Activated naive CD8-positive, alpha-beta T cell treated with anti-CD3 and anti-CD28 coated beads, Interleukin-2, amount 50 U/mL, for 24 hours (primary cell): Measurements from ENCODE around the gene AQR.
"Not testable (repeated sequence)": the region's sequence is repeated elsewhere in the genome, so short reads cannot be mapped to it uniquely, and the experiment has no call there.

Experiments
- ATAC-seq: fragments of 150-1000 bp; cut with Tn5 transposase; one replicate; pipeline ENCODE4 v1.10.0; 2021
- DNase-seq: peaks from one replicate; pipeline ENCODE4 v3.0.0; 2021
- H3K27ac Mint-ChIP-seq: one replicate; pipeline ENCODE4 v1.8.0; 2021; ENCODE audit warnings: mild to moderate bottlenecking, mixed read lengths
- H3K27me3 Mint-ChIP-seq: one replicate; pipeline ENCODE4 v1.8.0; 2021; ENCODE audit warnings: mixed read lengths
- H3K36me3 Mint-ChIP-seq: one replicate; pipeline ENCODE4 v1.8.0; 2021; ENCODE audit warnings: low read depth, mixed read lengths
- H3K4me1 Mint-ChIP-seq: one replicate; pipeline ENCODE4 v1.8.0; 2021; ENCODE audit warnings: mixed read lengths
- H3K4me3 Mint-ChIP-seq: one replicate; pipeline ENCODE4 v1.8.0; 2021; ENCODE audit warnings: mild to moderate bottlenecking, moderate library complexity, mixed read lengths
- H3K9me3 Mint-ChIP-seq: one replicate; pipeline ENCODE4 v1.8.0; 2021; ENCODE audit warnings: mixed read lengths

AQR gene

GRCh38 chr15:34841262-34841725, 128.2 kb downstream of the AQR start:
- H3K4me3 Mint-ChIP-seq, result no peak overlapping the region
- DNase-seq, result no peak
- H3K27me3 Mint-ChIP-seq, result no peaks in the 10 kb centered on the region
- ATAC-seq, result no peak
- no peaks in the 10 kb centered on the region for H3K4me1 Mint-ChIP-seq
- no peaks in the 10 kb centered on the region for H3K9me3 Mint-ChIP-seq
- H3K27ac Mint-ChIP-seq, result no peak overlapping the region
- H3K36me3 Mint-ChIP-seq, result no peaks in the 10 kb centered on the region

- no peak overlapping the region for H3K4me3 Mint-ChIP-seq
- peaks cover 10% of the 10 kb centered on the region for H3K9me3 Mint-ChIP-seq
- H3K27ac Mint-ChIP-seq, result no peak overlapping the region
- ATAC-seq, result no peak
- peaks cover 11% of the 10 kb centered on the region for H3K27me3 Mint-ChIP-seq
- DNase-seq, result no peak
- no peaks in the 10 kb centered on the region for H3K36me3 Mint-ChIP-seq
- H3K4me1 Mint-ChIP-seq, result no peaks in the 10 kb centered on the region
Measured at GRCh38 chr15:34838282-34838681, 131.3 kb downstream of the AQR start.

- Mint-ChIP-seq H3K4me1 (no peaks in the 10 kb centered on the region), H3K4me3 (no peak overlapping the region), H3K27ac (no peak overlapping the region), H3K27me3 (peaks cover 14% of the 10 kb centered on the region), H3K9me3 (peaks cover 10% of the 10 kb centered on the region), H3K36me3 (no peaks in the 10 kb centered on the region)
- ATAC-seq (no peak), DNase-seq (no peak)
Measured at GRCh38 chr15:34837246-34838016, 132.1 kb downstream of the AQR start.

GRCh38 chr15:34828145-34828911, 141.2 kb downstream of the AQR start:
- Mint-ChIP-seq H3K4me3 (no peak overlapping the region), H3K4me1 (peaks cover 4% of the 10 kb centered on the region), H3K9me3 (no peaks in the 10 kb centered on the region), H3K27ac (no peak overlapping the region), H3K36me3 (no peaks in the 10 kb centered on the region), H3K27me3 (peaks cover 23% of the 10 kb centered on the region)
- ATAC-seq (no peak), DNase-seq (no peak)

GRCh38 chr15:34821831-34822230, 147.7 kb downstream of the AQR start:
- ATAC-seq, result no peak
- peaks cover 38% of the 10 kb centered on the region for H3K27me3 Mint-ChIP-seq
- H3K4me3 Mint-ChIP-seq, result no peak overlapping the region
- peaks cover 4% of the 10 kb centered on the region for H3K4me1 Mint-ChIP-seq
- no peak for DNase-seq
- no peaks in the 10 kb centered on the region for H3K9me3 Mint-ChIP-seq
- H3K36me3 Mint-ChIP-seq, result no peaks in the 10 kb centered on the region
- no peak overlapping the region for H3K27ac Mint-ChIP-seq

GRCh38 chr15:34820110-34820509, 149.4 kb downstream of the AQR start:
- Mint-ChIP-seq H3K9me3 (no peaks in the 10 kb centered on the region), H3K4me1 (no peaks in the 10 kb centered on the region), H3K4me3 (no peak overlapping the region), H3K27me3 (peaks cover 33% of the 10 kb centered on the region), H3K27ac (no peak overlapping the region), H3K36me3 (no peaks in the 10 kb centered on the region)
- ATAC-seq (no peak), DNase-seq (no peak)

GRCh38 chr15:34818526-34818925, 151.0 kb downstream of the AQR start:
- ATAC-seq, result no peak
- no peaks in the 10 kb centered on the region for H3K4me1 Mint-ChIP-seq
- no peak for DNase-seq
- H3K27me3 Mint-ChIP-seq, result peaks cover 35% of the 10 kb centered on the region
- H3K27ac Mint-ChIP-seq, result no peak overlapping the region
- H3K4me3 Mint-ChIP-seq, result no peak overlapping the region
- H3K36me3 Mint-ChIP-seq, result no peaks in the 10 kb centered on the region
- H3K9me3 Mint-ChIP-seq, result no peaks in the 10 kb centered on the region

- no peak overlapping the region for H3K4me3 Mint-ChIP-seq
- H3K9me3 Mint-ChIP-seq, result no peaks in the 10 kb centered on the region
- no peaks in the 10 kb centered on the region for H3K36me3 Mint-ChIP-seq
- no peak for DNase-seq
- peaks cover 39% of the 10 kb centered on the region for H3K27me3 Mint-ChIP-seq
- no peak for ATAC-seq
- no peaks in the 10 kb centered on the region for H3K4me1 Mint-ChIP-seq
- no peak overlapping the region for H3K27ac Mint-ChIP-seq
Measured at GRCh38 chr15:34815836-34816235, 153.7 kb downstream of the AQR start.

GRCh38 chr15:34813446-34814190, 155.9 kb downstream of the AQR start:
- DNase-seq (no peak), ATAC-seq (no peak)
- H3K4me3 Mint-ChIP-seq, result no peak overlapping the region
- H3K9me3 Mint-ChIP-seq, result no peaks in the 10 kb centered on the region
- H3K4me1 Mint-ChIP-seq, result no peaks in the 10 kb centered on the region
- H3K27ac Mint-ChIP-seq, result no peak overlapping the region
- H3K27me3 Mint-ChIP-seq, result peaks cover 35% of the 10 kb centered on the region
- H3K36me3 Mint-ChIP-seq, result no peaks in the 10 kb centered on the region

- H3K36me3 Mint-ChIP-seq, H3K4me1 Mint-ChIP-seq, H3K4me3 Mint-ChIP-seq, DNase-seq, ATAC-seq, H3K27ac Mint-ChIP-seq, H3K9me3 Mint-ChIP-seq: not testable (repeated sequence)
- H3K27me3 Mint-ChIP-seq, result peaks cover 34% of the 10 kb centered on the region
Measured at GRCh38 chr15:34812868-34813365, 156.6 kb downstream of the AQR start.

GRCh38 chr15:34812369-34812768, 157.2 kb downstream of the AQR start:
- Mint-ChIP-seq H3K27ac (no peak overlapping the region), H3K9me3 (no peaks in the 10 kb centered on the region), H3K4me1 (no peaks in the 10 kb centered on the region), H3K27me3 (peaks cover 34% of the 10 kb centered on the region), H3K36me3 (no peaks in the 10 kb centered on the region), H3K4me3 (no peak overlapping the region)
- DNase-seq (no peak), ATAC-seq (no peak)

- no peak for DNase-seq
- no peaks in the 10 kb centered on the region for H3K36me3 Mint-ChIP-seq
- H3K27me3 Mint-ChIP-seq, result peaks cover 37% of the 10 kb centered on the region
- no peak overlapping the region for H3K27ac Mint-ChIP-seq
- no peak overlapping the region for H3K4me3 Mint-ChIP-seq
- peaks cover 5% of the 10 kb centered on the region for H3K9me3 Mint-ChIP-seq
- ATAC-seq, result no peak
- no peaks in the 10 kb centered on the region for H3K4me1 Mint-ChIP-seq
Measured at GRCh38 chr15:34810443-34811129, 159.0 kb downstream of the AQR start.

GRCh38 chr15:34809186-34809585, 160.4 kb downstream of the AQR start:
- ATAC-seq, result no peak
- Mint-ChIP-seq H3K9me3 (peaks cover 5% of the 10 kb centered on the region), H3K4me1 (peaks cover 2% of the 10 kb centered on the region)

GRCh38 chr15:34808016-34808415, 161.5 kb downstream of the AQR start:
- DNase-seq, result no peak
- Mint-ChIP-seq H3K9me3 (peaks cover 5% of the 10 kb centered on the region), H3K4me1 (peaks cover 6% of the 10 kb centered on the region), H3K27me3 (peaks cover 41% of the 10 kb centered on the region), H3K36me3 (no peaks in the 10 kb centered on the region), H3K4me3 (no peak overlapping the region), H3K27ac (no peak overlapping the region)
- no peak for ATAC-seq

More at GRCh38 chr15:34809186-34809585, 160.4 kb downstream of the AQR start:
- H3K4me3 Mint-ChIP-seq, result no peak overlapping the region
- DNase-seq, result no peak
- no peaks in the 10 kb centered on the region for H3K36me3 Mint-ChIP-seq
- H3K27me3 Mint-ChIP-seq, result peaks cover 42% of the 10 kb centered on the region
- H3K27ac Mint-ChIP-seq, result no peak overlapping the region
